ENCODE measurements around the gene POLR3GL.

- TF ChIP-seq CTCF (conservative IDR thresholded peaks at IDR 0.05; ENCODE audit: low read depth in 2 of 2) (no peak), ETS1 (IDR thresholded peaks at IDR 0.05) (no peak), POLR2AphosphoS5 (IDR thresholded peaks at IDR 0.05; ENCODE audit: low read depth) (no peak), REST (IDR thresholded peaks at IDR 0.05; ENCODE audit: unreplicated experiment) (no peak), ZNF114 (CRISPR knock-in tag; IDR thresholded peaks at IDR 0.05) (no peak), EZH2 (IDR thresholded peaks at IDR 0.05; ENCODE audit: low read depth, unreplicated experiment) (no peak), EZH2phosphoT487 (IDR thresholded peaks at IDR 0.05; ENCODE audit: unreplicated experiment) (no peak), CREB1 (CRISPR knock-in tag; IDR thresholded peaks at IDR 0.05; ENCODE audit: low read depth) (no peak), STAT1 (IDR thresholded peaks at IDR 0.05; ENCODE audit: unreplicated experiment) (no peak), NANOG (IDR thresholded peaks at IDR 0.05; ENCODE audit: borderline replicate concordance) (no peak)
Observed at GRCh38 chr1:145987926-145988325, 23.4 kb downstream of the POLR3GL start.
